Esophagus squamous epithelium (tissue), 5 donors: Measurements from ENCODE around the gene KRTAP10-9. TPM values are rescaled to one million over a fixed set of nuclear protein-coding genes. Genes with fewer than 3 reads are reported as not detected.
"Not testable (repeated sequence)": the region's sequence is repeated elsewhere in the genome, so short reads cannot be mapped to it uniquely, and the experiment has no call there.

Source experiments
- DNase-seq: peaks from one replicate; lab custom pipeline; 2025; lab: John Stamatoyannopoulos, UW
- H3K27ac ChIP-seq, 4 donors: fragments of 200-600 bp; sonication (generic); one replicate each; pipeline ENCODE4 v1.5.1; 2016 to 2019; ENCODE audit warnings: mild to moderate bottlenecking in 1 of 4
- H3K27me3 ChIP-seq, 4 donors: fragments of 200-600 bp; sonication (generic); 1 replicate in 3 of 4; 2 replicates in 1 of 4; pipeline versions ENCODE4 v1.5.1 to v1.6.0; 2017 to 2021; ENCODE audit warnings: antibody characterized with exemption in 1 of 4
- H3K36me3 ChIP-seq, 3 donors: fragments of 200-600 bp; sonication (generic); one replicate each; pipeline ENCODE4 v1.5.1; 2016 to 2019
- H3K4me1 ChIP-seq, 3 donors: fragments of 200-600 bp; sonication (generic); one replicate each; pipeline ENCODE4 v1.5.1; 2017 to 2019
- H3K4me3 ChIP-seq, 4 donors: fragments of 200-600 bp; sonication (generic); 1 replicate in 3 of 4; 2 replicates in 1 of 4; pipeline ENCODE4 v1.5.1; 2016 to 2019; ENCODE audit warnings: mild to moderate bottlenecking in 2 of 4, moderate library complexity in 1 of 4
- H3K9me3 ChIP-seq, 3 donors: fragments of 200-600 bp; sonication (generic); one replicate each; pipeline ENCODE4 v1.5.1; 2016 to 2019
- POLR2A ChIP-seq, 4 donors: fragments of 450-650 bp; IDR thresholded peaks; one replicate each; pipeline ENCODE4 v1.6.1; 2017; ENCODE audit warnings: antibody characterized with exemption in 4 of 4, mild to moderate bottlenecking in 4 of 4, moderate library complexity in 3 of 4
- WGBS, 2 donors: methylation state at CpG; one replicate each; pipeline ENCODE4 v1.1.5; 2018; 5-methylcytosine and 5-hydroxymethylcytosine counted together
- intact Hi-C: fragments of 100-400 bp; cut with DNase I; formaldehyde crosslinking; loops from one replicate; pipeline ENCODE4 v1.15.0; 2022
- total RNA-seq, 4 donors: library from RNA; depleted of rRNA; stranded (reverse); fragments of >200 nt; gene quantifications; one replicate each; pipeline ENCODE4 v1.1.0, GENCODE V29; 2016
- TF ChIP-seq, protein P1 (sequence below), 6 experiments: fragments of 450-650 bp in 4 of 6; fragments of 200-600 bp in 2 of 6; sonication (generic) in 2 of 6; IDR thresholded peaks; one replicate each; pipeline ENCODE4 v1.5.1; 2016 to 2019; ENCODE audit warnings: antibody characterized with exemption in 6 of 6, mild to moderate bottlenecking in 4 of 6, moderate library complexity in 4 of 6
- donor health status: DM: yes; HTN: yes; CAD: no.

The KRTAP10-9 gene, protein sequence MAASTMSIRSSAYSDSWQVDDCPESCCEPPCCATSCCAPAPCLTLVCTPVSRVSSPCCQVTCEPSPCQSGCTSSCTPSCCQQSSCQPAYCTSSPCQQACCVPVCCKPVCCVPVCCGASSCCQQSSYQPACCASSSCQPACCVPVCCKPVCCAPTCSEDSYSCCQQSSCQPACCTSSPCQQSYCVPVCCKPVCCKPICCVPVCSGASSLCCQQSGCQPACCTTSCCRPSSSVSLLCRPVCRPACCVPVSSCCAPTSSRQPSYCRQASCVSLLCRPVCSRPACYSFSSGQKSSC
- not detected for total RNA-seq

DNA sequence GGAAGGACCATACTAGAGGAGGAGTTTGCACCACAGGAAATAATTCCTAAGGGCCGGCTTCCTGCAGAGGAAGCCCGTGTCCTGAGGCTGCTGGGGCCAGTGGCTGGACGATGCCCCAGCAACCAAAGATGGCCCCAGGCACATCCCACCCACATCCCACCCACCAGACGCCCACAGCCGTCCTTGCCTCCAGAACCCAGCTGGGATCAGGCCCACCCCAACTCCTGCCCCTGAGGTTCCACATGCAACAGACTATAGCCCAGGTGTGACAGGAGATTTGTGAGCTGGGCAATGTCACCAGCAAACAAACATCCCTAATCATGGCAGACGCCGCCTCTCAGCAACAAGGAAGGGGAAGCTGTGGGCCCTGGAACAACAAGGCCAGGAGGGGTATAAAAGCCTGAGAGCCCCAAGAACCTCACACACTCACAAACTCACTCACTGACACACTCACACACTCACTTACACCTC lies at the start of gene KRTAP10-9:
Gene KRTAP10-9 (plus strand): TSS at position 421 of the 471 bp plus-strand sequence. CDS start 79 bp downstream, outside the sequence.
- intact Hi-C loops, result no loop called here
- Histone ChIP-seq H3K36me3 (no peaks in the 10 kb centered on the region), H3K4me1 (no peaks in the 10 kb centered on the region), H3K9me3 (peaks cover 0 to 46% (median 11%) of the 10 kb centered on the region in 3 donors), H3K27ac (no peak within 1 kb of the TSS), H3K4me3 (no peak within 1 kb of the TSS), H3K27me3 (peaks cover 0 to 31% (median 0%) of the 10 kb centered on the region in 4 donors)
- whole genome bisulfite sequencing, 2 donors, result 60% methylated on average over 1 of the region's 7 CpGs
- DNase-seq, result no peak
- no peak for TF ChIP-seq POLR2A (IDR thresholded peaks at IDR 0.05)
- TF ChIP-seq, protein P1, sequence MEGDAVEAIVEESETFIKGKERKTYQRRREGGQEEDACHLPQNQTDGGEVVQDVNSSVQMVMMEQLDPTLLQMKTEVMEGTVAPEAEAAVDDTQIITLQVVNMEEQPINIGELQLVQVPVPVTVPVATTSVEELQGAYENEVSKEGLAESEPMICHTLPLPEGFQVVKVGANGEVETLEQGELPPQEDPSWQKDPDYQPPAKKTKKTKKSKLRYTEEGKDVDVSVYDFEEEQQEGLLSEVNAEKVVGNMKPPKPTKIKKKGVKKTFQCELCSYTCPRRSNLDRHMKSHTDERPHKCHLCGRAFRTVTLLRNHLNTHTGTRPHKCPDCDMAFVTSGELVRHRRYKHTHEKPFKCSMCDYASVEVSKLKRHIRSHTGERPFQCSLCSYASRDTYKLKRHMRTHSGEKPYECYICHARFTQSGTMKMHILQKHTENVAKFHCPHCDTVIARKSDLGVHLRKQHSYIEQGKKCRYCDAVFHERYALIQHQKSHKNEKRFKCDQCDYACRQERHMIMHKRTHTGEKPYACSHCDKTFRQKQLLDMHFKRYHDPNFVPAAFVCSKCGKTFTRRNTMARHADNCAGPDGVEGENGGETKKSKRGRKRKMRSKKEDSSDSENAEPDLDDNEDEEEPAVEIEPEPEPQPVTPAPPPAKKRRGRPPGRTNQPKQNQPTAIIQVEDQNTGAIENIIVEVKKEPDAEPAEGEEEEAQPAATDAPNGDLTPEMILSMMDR (IDR thresholded peaks at IDR 0.05), result no peak

DNA sequence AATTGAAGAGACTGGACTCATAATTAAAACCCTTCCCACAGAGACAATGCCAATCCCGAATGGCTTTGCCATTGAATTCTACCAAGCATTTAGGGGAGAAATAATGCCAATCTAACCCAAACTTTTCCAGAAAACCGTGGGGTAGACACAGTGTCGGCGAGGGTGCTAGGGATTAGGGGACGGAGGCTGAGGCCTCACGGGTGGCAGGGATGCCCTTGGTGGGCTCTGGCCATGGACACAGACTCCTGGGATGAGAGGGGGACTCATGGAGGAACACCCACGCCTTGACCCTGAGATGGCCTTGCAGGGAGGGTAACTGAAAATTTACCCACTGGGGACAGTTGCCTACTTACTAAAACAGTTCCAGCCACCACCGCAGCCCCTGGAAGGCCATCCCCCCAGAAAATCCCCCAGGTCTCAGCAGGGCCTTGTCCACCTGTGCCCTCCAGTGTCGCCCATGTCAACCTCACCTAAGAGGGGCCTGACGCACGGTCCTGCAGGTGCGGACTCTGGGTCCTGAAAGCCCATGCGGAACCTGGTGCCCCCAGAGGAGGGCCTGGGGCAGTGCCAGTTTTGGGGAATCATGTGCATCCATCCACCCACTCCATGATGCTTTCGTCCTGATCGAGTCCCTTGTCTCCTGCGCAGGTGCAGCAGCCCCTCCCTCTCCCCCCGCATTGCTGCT lies 48.4 kb upstream of the KRTAP10-9 start:
- Histone ChIP-seq H3K27me3 (peaks cover 0 to 49% (median 0%) of the 10 kb centered on the region in 4 donors), H3K9me3 (peaks cover 0 to 33% (median 18%) of the 10 kb centered on the region in 3 donors), H3K36me3 (no peaks in the 10 kb centered on the region), H3K4me3 (no peak overlapping the region), H3K27ac (no peak overlapping the region), H3K4me1 (peaks cover 0 to 12% (median 0%) of the 10 kb centered on the region in 3 donors)
- TF ChIP-seq, protein P1 (IDR thresholded peaks at IDR 0.05), result no peak
- no peak for TF ChIP-seq POLR2A (IDR thresholded peaks at IDR 0.05)
- intact Hi-C loops, result no loop called here
- DNase-seq, result no peak
- WGBS, 2 donors, result 83 to 90% methylated on average over 7 to 8 of the region's 17 CpGs

DNA sequence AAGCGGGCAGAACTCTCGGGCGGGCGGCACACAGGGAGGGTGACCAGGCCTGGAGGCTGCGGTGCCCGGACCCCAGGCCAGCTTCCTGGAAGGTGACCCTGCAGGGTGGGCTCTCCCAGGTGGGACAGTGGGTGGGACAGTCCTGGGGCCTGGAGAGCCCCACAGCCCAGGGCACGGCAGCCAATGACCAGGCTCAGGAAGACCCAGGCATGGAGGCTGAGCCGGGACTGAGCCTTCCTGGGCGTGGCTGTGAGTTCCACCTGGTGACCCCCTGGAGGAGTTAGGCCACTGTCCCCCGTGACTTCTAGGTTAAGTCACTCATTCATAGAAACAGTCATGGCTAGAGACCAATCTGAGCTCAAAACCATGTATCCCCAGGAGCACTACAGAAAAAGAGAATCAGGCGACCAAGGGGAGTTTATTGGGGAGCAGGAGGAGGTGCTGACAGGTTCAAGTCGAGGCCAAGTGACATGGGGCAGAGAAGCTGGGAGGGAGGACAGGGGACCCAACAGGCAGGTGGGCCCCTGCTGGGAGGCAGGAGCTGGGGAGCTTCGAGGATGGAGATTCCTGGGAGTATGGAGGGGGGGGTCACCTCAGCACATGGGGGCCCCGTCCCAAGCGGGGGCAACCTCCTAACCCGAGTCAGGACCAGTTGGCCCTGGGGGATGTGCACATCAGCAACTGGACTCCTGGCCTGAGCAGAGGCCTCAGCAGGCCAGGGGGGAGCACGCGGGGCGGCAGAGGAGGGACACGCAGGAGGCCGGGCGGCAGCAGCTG lies 47.6 kb upstream of the KRTAP10-9 start:
- Histone ChIP-seq H3K36me3 (no peaks in the 10 kb centered on the region), H3K27ac (no peak overlapping the region), H3K27me3 (peaks cover 0 to 48% (median 0%) of the 10 kb centered on the region in 4 donors), H3K4me1 (peaks cover 0 to 7% (median 0%) of the 10 kb centered on the region in 3 donors), H3K4me3 (no peak overlapping the region), H3K9me3 (peaks cover 0 to 33% (median 18%) of the 10 kb centered on the region in 3 donors)
- no peak for TF ChIP-seq POLR2A (IDR thresholded peaks at IDR 0.05)
- TF ChIP-seq, protein P1 (IDR thresholded peaks at IDR 0.05), result no peak
- intact Hi-C loops, result no loop called here
- 36 to 77% methylated on average over 2 to 9 of the region's 22 CpGs for WGBS, 2 donors
- DNase-seq, result no peak

DNA sequence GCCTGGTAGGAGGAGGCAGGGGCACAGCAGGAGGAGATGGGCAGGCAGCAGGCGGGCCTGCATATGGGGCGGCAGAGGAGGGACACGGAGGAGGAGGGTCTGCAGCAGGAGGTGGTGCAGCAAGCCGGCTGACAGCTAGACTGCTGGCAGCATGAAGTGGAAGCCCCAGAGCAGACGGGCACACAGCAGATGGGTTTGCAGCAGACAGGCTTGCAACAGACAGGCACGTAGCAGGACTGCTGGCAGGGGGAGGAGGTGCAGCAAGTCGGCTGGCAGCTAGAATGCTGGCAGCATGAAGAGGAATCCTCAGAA lies 47.1 kb upstream of the KRTAP10-9 start:
- DNase-seq, result no peak

DNA sequence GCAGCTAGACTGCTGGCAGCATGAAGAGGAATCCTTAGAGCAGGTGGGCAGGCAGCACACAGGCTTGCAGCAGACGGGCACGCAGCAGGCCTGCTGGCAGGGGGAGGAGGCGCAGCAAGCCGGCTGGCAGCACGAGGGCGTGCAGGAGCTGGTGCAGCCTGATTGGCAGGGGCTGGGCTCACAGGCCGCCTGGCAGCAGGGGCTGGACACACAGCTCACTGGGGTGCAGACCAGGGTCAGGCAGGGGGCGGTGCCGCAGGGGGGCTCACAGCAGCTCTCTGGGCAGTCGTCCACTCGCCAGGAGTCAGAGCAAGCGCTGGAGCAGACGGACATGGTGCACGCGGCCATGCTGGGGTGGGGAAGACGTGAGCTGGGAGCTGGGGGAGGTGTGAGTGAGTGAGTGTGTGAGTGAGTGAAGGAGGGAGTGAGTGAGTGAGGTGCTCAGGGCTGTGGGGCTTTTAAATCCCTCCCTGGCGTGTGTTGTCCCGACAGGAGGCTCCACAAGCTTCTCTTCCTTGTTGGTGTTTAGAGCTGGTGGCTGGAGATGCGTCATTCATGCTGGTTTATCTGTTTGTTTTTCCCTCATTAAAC lies 46.6 kb upstream of the KRTAP10-9 start, which contains the start of gene KRTAP10-5:
Gene KRTAP10-5 (minus strand): TSS at position 374 of the 591 bp plus-strand sequence. CDS start 26 bp downstream, at position 348.
- intact Hi-C loops, DNase-seq, H3K27ac ChIP-seq, H3K36me3 ChIP-seq, H3K4me1 ChIP-seq, H3K4me3 ChIP-seq: not testable (repeated sequence)
- 31 to 36% methylated on average over 11 to 14 of the region's 19 CpGs for WGBS, 2 donors
- Histone ChIP-seq H3K9me3 (peaks cover 0 to 33% (median 18%) of the 10 kb centered on the region in 3 donors), H3K27me3 (peaks cover 0 to 52% (median 0%) of the 10 kb centered on the region in 4 donors)

More for the DNA sequence above, 47.1 kb upstream of the KRTAP10-9 start:
- H3K9me3 ChIP-seq, result peaks cover 0 to 33% (median 18%) of the 10 kb centered on the region in 3 donors
- no peak overlapping the region for H3K4me3 ChIP-seq
- intact Hi-C loops, result no loop called here
- no peak for TF ChIP-seq POLR2A (IDR thresholded peaks at IDR 0.05)
- TF ChIP-seq, protein P1 (IDR thresholded peaks at IDR 0.05), result no peak
- H3K27ac ChIP-seq, result no peak overlapping the region
- H3K4me1 ChIP-seq, result peaks cover 0 to 1% (median 0%) of the 10 kb centered on the region in 3 donors
- 55 to 81% methylated on average over 3 to 7 of the region's 7 CpGs for WGBS, 2 donors
- H3K36me3 ChIP-seq, result no peaks in the 10 kb centered on the region
- H3K27me3 ChIP-seq, result peaks cover 0 to 48% (median 0%) of the 10 kb centered on the region in 4 donors
